ENCODE data around the gene PTPRT.

DNA sequence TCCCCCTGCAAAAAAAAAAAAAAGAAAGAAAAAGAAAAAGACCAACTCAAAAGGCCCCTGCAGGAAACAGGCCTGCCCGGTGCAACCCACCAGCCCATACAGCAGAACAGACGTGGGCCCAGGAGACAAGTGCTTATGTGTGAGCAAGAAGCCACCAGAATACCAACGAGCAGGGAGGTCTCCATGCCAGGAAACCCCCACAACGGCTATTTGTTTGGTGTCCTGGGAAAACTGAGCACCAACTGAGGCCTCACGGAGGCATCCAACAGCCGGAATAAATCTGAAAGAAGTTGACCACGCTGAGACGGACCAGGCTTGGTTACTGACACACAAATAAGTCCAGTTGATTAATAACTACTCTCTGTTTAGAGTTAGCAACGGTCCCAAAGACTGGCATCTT is 29.7 kb downstream of the PTPRT start:
- no peak for TF ChIP-seq FOXA1 (IDR thresholded peaks at IDR 0.05)
- no peak for TF ChIP-seq SUZ12 (IDR thresholded peaks at IDR 0.05)
- TF ChIP-seq TARDBP (IDR thresholded peaks at IDR 0.05): no peak
- TF ChIP-seq ELF4 (IDR thresholded peaks at IDR 0.05): no peak
- TF ChIP-seq NFRKB (IDR thresholded peaks at IDR 0.05): no peak
- TF ChIP-seq BHLHE40 (IDR thresholded peaks at IDR 0.05; ENCODE audit: borderline replicate concordance): no peak
- no peak for TF ChIP-seq ARNT (IDR thresholded peaks at IDR 0.05)
- no peak for TF ChIP-seq SP1 (IDR thresholded peaks at IDR 0.05)
- no peak for TF ChIP-seq HDGF (IDR thresholded peaks at IDR 0.05; ENCODE audit: borderline replicate concordance)
- TF ChIP-seq ZNF384 (IDR thresholded peaks at IDR 0.05): no peak
- TF ChIP-seq FOXM1 (IDR thresholded peaks at IDR 0.05; ENCODE audit: borderline replicate concordance): no peak
